A673 (cell line): Measurements from ENCODE around the gene DPP10. TPM values are rescaled to one million over a fixed set of nuclear protein-coding genes. Genes with fewer than 3 reads are reported as not detected.

ENCODE experiments used
- BruUV-seq: library from RNA; stranded (reverse); fragments of 400-500 nt; replicated peaks from 2 replicates; lab custom pipeline; 2021; lab: Mats Ljungman, UMichigan
- CTCF ChIA-PET: fragments of 300-600 bp; sonication (Branson Sonifier 250); formaldehyde crosslinking; loops from one replicate; lab custom pipeline; 2022; ENCODE audit warnings: antibody characterized with exemption; lab: Charles Lee
- POLR2A ChIA-PET: fragments of 300-600 bp; sonication (Branson Sonifier 250); formaldehyde crosslinking; loops from one replicate; lab custom pipeline; 2022; ENCODE audit warnings: antibody characterized with exemption; ENCODE audit not compliant: low non-redundant PET; lab: Charles Lee
- DNase-seq: peaks from one replicate; pipeline ENCODE4 v3.0.0-alpha.2; 2015; ENCODE audit warnings: low spot score
- H3K27ac ChIP-seq: fragments of 200-600 bp; sonication (generic); 2 replicates; pipeline ENCODE4 v1.5.1; 2016; ENCODE audit warnings: mixed run types, low read depth, mild to moderate bottlenecking, mixed read lengths, antibody characterized with exemption, low read length; ENCODE audit not compliant: poor library complexity, severe bottlenecking
- H3K27me3 ChIP-seq: fragments of 200-600 bp; sonication (generic); replicated peaks from 2 replicates; pipeline ENCODE4 v1.6.1; 2017; ENCODE audit warnings: mixed run types, low read depth, mild to moderate bottlenecking, mixed read lengths, antibody characterized with exemption, low read length; ENCODE audit not compliant: insufficient read depth, poor library complexity
- H3K36me3 ChIP-seq: fragments of 200-600 bp; sonication (generic); 2 replicates; pipeline ENCODE4 v1.6.1; 2016; ENCODE audit warnings: mixed run types, mild to moderate bottlenecking, mixed read lengths, antibody characterized with exemption, low read length; ENCODE audit not compliant: insufficient read depth, poor library complexity, severe bottlenecking
- H3K4me1 ChIP-seq: fragments of 200-600 bp; sonication (generic); 2 replicates; pipeline ENCODE4 v1.6.1; 2017; ENCODE audit warnings: mixed run types, mild to moderate bottlenecking, mixed read lengths, antibody characterized with exemption, low read length; ENCODE audit not compliant: insufficient read depth, poor library complexity, severe bottlenecking
- H3K4me3 ChIP-seq: fragments of 200-600 bp; sonication (generic); 2 replicates; pipeline ENCODE4 v1.5.1; 2016; ENCODE audit warnings: low read depth, mixed run types, mild to moderate bottlenecking, mixed read lengths, low read length; ENCODE audit not compliant: poor library complexity, severe bottlenecking
- H3K9me3 ChIP-seq: fragments of 200-600 bp; sonication (generic); 2 replicates; pipeline ENCODE4 v1.6.1; 2016; ENCODE audit warnings: mixed run types, low read depth, mild to moderate bottlenecking, mixed read lengths, antibody characterized with exemption, low read length; ENCODE audit not compliant: poor library complexity, severe bottlenecking
- CTCF ChIP-seq: fragments of 300-800, 200-600 bp; sonication (generic); conservative IDR thresholded peaks from 2 replicates; pipeline ENCODE4 v1.5.1; 2017; ENCODE audit warnings: low read depth, mild to moderate bottlenecking, antibody characterized with exemption, low read length, moderate library complexity, mixed read lengths
- EZH2 ChIP-seq: fragments of 200-600 bp; sonication (generic); IDR thresholded peaks from 2 replicates; pipeline ENCODE4 v1.6.1; 2017; ENCODE audit warnings: borderline replicate concordance, low read depth, mild to moderate bottlenecking, mixed read lengths, antibody characterized with exemption, low read length; ENCODE audit not compliant: poor library complexity, severe bottlenecking
- intact Hi-C: fragments of 100-400 bp; cut with micrococcal nuclease; formaldehyde crosslinking; loops from one replicate; pipeline ENCODE4 v1.10.0; 2022; ENCODE audit not compliant: unreplicated experiment
- total RNA-seq: library from RNA; stranded (reverse); gene quantifications from 2 replicates; pipeline ENCODE4 v1.2.3, GENCODE V29; 2021

Gene DPP10
- total RNA-seq, 1 experiment from 2014 or later: not detected

DNA sequence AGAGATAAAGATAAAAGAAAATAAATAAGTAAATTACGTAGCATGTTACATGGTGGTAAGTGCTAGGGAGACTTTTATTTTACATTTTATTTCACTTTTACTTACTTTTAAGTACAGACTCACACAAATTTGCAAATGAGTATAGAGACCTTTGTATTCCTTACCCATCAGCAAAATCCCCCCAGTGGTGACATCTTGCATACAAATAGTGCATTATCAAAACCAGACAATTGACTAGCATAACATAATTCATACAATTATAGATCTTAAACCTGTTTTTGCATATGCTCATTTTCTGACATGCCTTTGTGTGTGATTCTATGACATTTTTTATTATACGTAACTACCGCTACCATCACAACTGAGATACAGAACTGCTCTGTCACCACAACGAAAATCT is 1099.4 kb downstream of the DPP10 start:
- Histone ChIP-seq H3K4me1 (no peaks in the 10 kb centered on the region), H3K9me3 (peaks cover 9% of the 10 kb centered on the region), H3K27me3 (no peaks in the 10 kb centered on the region), H3K27ac (no peak overlapping the region), H3K36me3 (no peaks in the 10 kb centered on the region), H3K4me3 (no peak overlapping the region)
- ChIA-PET CTCF (no interaction called here), POLR2A (no interaction called here)
- BruUV-seq: no TSS peak
- TF ChIP-seq CTCF: no peak
- no peak for TF ChIP-seq EZH2
- DNase-seq: no peak
- intact Hi-C loops: no loop called here

DNA sequence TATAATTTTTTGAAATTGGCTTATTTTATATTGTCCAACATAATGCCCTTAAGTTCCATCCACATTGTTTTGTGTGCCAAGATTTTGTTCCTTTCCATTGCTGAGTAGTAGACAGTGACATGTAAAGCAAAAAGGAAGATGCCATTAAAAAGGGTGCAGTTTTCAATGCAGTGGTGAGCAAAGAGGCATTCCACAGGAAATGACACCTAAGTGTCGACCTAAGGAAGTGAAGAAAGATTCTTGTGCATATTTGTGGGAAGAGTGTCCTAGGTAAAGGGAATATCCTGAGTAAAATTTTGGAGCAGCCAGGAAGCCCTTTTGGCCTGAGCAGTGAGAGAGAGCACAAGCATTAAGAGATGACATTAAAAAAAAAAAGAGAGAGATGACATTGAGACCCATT is 1099.9 kb downstream of the DPP10 start:
- ChIA-PET POLR2A (no interaction called here), CTCF (no interaction called here)
- peaks cover 7% of the 10 kb centered on the region for H3K9me3 ChIP-seq
- no peak for DNase-seq
- H3K27ac ChIP-seq: no peak overlapping the region
- H3K36me3 ChIP-seq: no peaks in the 10 kb centered on the region
- TF ChIP-seq CTCF (no peak), EZH2 (no peak)
- no peaks in the 10 kb centered on the region for H3K27me3 ChIP-seq
- BruUV-seq: no TSS peak
- intact Hi-C loops: no loop called here
- no peaks in the 10 kb centered on the region for H3K4me1 ChIP-seq
- no peak overlapping the region for H3K4me3 ChIP-seq

DNA sequence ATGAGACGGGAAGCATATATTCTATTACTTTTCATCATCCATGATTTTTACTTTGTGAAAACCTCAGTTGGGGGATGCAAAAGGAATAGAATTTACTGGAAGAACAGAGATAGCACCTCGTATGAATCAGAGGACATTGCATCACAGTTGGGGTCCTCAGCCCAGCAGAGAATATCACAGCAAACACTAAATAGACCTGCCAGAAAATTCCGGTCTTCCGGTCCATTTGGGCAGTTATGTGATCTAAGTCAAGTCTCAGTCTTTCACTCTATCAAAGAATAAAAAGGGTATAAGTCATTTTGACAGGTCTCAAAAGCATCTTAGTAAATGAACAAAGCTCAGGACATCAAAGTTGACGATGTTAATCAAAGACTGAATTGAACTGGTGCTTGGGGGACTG is 1100.6 kb downstream of the DPP10 start:
- DNase-seq: no peak
- H3K4me1 ChIP-seq: no peaks in the 10 kb centered on the region
- intact Hi-C loops: no loop called here
- ChIA-PET POLR2A (no interaction called here), CTCF (no interaction called here)
- H3K9me3 ChIP-seq: peaks cover 7% of the 10 kb centered on the region
- no peaks in the 10 kb centered on the region for H3K27me3 ChIP-seq
- H3K36me3 ChIP-seq: no peaks in the 10 kb centered on the region
- TF ChIP-seq CTCF (no peak), EZH2 (no peak)
- no peak overlapping the region for H3K4me3 ChIP-seq
- no peak overlapping the region for H3K27ac ChIP-seq
- BruUV-seq: no TSS peak
